Calu3 (cell line): ENCODE results near the gene KIF16B. TPM values are rescaled to one million over a fixed set of nuclear protein-coding genes. Genes with fewer than 3 reads are reported as not detected.

Experiments used
- BruUV-seq: library from RNA; stranded (reverse); fragments of 400-500 nt; replicated peaks from 2 replicates; lab custom pipeline; 2021; lab: Mats Ljungman, UMichigan
- CTCF ChIA-PET: fragments of 300-600 bp; sonication (Branson Sonifier 250); formaldehyde crosslinking; loops from one replicate; lab custom pipeline; 2022; ENCODE audit warnings: antibody characterized with exemption; lab: Charles Lee
- DNase-seq: peaks from one replicate; pipeline ENCODE4 v3.0.0; 2022
- H3K27ac Mint-ChIP-seq: one replicate; pipeline ENCODE4 v1.8.0; 2022; ENCODE audit warnings: mixed read lengths; ENCODE audit not compliant: unreplicated experiment
- H3K27me3 Mint-ChIP-seq: one replicate; pipeline ENCODE4 v1.8.0; 2022; ENCODE audit warnings: mixed read lengths; ENCODE audit not compliant: unreplicated experiment
- H3K36me3 Mint-ChIP-seq: one replicate; pipeline ENCODE4 v1.8.0; 2022; ENCODE audit warnings: mild to moderate bottlenecking, moderate library complexity, mixed read lengths; ENCODE audit not compliant: insufficient read depth, unreplicated experiment
- H3K4me1 Mint-ChIP-seq: one replicate; pipeline ENCODE4 v1.8.0; 2022; ENCODE audit warnings: mild to moderate bottlenecking, low read depth, mixed read lengths; ENCODE audit not compliant: unreplicated experiment
- H3K4me3 Mint-ChIP-seq: one replicate; pipeline ENCODE4 v1.8.0; 2022; ENCODE audit warnings: mild to moderate bottlenecking, low read depth, moderate library complexity, mixed read lengths; ENCODE audit not compliant: unreplicated experiment
- H3K9me3 Mint-ChIP-seq: one replicate; pipeline ENCODE4 v1.8.0; 2022; ENCODE audit warnings: low read depth, mixed read lengths; ENCODE audit not compliant: unreplicated experiment
- CTCF ChIP-seq: fragments of 200-600 bp; IDR thresholded peaks from one replicate; pipeline ENCODE4 v1.8.0; 2022; ENCODE audit warnings: antibody characterized with exemption; ENCODE audit not compliant: unreplicated experiment
- intact Hi-C: fragments of 100-400 bp; cut with micrococcal nuclease; formaldehyde crosslinking; loops from one replicate; pipeline ENCODE4 v1.10.0; 2022; ENCODE audit not compliant: unreplicated experiment
- total RNA-seq: library from RNA; stranded (reverse); gene quantifications from 2 replicates; pipeline ENCODE4 v1.2.3, GENCODE V29; 2022

KIF16B gene
- total RNA-seq, 1 experiment from 2014 or later = 4.3 TPM

GRCh38 chr20:16224836-16225235 lies 348.4 kb downstream of the KIF16B start:
- H3K4me1 Mint-ChIP-seq = no peaks in the 10 kb centered on the region
- intact Hi-C loops = no loop called here
- no peak for TF ChIP-seq CTCF
- H3K4me3 Mint-ChIP-seq = no peak overlapping the region
- H3K9me3 Mint-ChIP-seq = no peaks in the 10 kb centered on the region
- H3K27ac Mint-ChIP-seq = no peak overlapping the region
- H3K27me3 Mint-ChIP-seq = no peaks in the 10 kb centered on the region
- BruUV-seq = no TSS peak
- DNase-seq = no peak
- no peaks in the 10 kb centered on the region for H3K36me3 Mint-ChIP-seq
- CTCF ChIA-PET = no interaction called here

GRCh38 chr20:16222859-16223411 lies 350.3 kb downstream of the KIF16B start:
- Mint-ChIP-seq H3K4me1 (no peaks in the 10 kb centered on the region), H3K27ac (no peak overlapping the region), H3K9me3 (no peaks in the 10 kb centered on the region), H3K4me3 (no peak overlapping the region), H3K36me3 (no peaks in the 10 kb centered on the region), H3K27me3 (no peaks in the 10 kb centered on the region)
- TF ChIP-seq CTCF = no peak
- intact Hi-C loops = no loop called here
- CTCF ChIA-PET = no interaction called here
- no TSS peak for BruUV-seq
- DNase-seq = no peak

Other genes with a start within 250 kb of the KIF16B start
- 23.1 and 25.9 TPM in 2 replicates for gene SNRPB2, start 156.6 kb upstream of the KIF16B start, total RNA-seq
- not detected in 2 replicates for gene OTOR, start 174.9 kb upstream of the KIF16B start, total RNA-seq